ENCODE data around the gene STARD10.

GRCh38 chr11:72832301-72833082 is 38.6 kb upstream of the STARD10 start:
- TF ChIP-seq CTCF (IDR thresholded peaks at IDR 0.05) (no peak), POLR2A (IDR thresholded peaks at IDR 0.05) (no peak)
